ENCODE results near the gene HSPBP1. TPM values are rescaled to one million over a fixed set of nuclear protein-coding genes. Genes with fewer than 3 reads are reported as not detected.

Gene HSPBP1
- total and polyA plus RNA-seq, 2 of the 13 experiments (the other 11 are each of a cell fraction or from before 2014, with no cell fraction given): 22.3 to 33.7 TPM

GRCh38 chr19:55256562-55257460 lies 23.1 kb downstream of the HSPBP1 start (continued):
- peak; percentile 19; the same call in 1 of the 2 replicates for TF ChIP-seq ZBED4 (CRISPR knock-in tag; IDR thresholded peaks at IDR 0.05; ENCODE audit: borderline replicate concordance)
- TF ChIP-seq ZNF20 (CRISPR knock-in tag; IDR thresholded peaks at IDR 0.05): no peak
- TF ChIP-seq NR0B2 (CRISPR knock-in tag; IDR thresholded peaks at IDR 0.05): no peak
- TF ChIP-seq TMF1 (CRISPR knock-in tag; IDR thresholded peaks at IDR 0.05; ENCODE audit: low read depth): no peak
- TF ChIP-seq DNMT3B (CRISPR knock-in tag; conservative IDR thresholded peaks at IDR 0.05): no peak
- TF ChIP-seq GATAD1 (CRISPR knock-in tag; IDR thresholded peaks at IDR 0.05): no peak
- no peak for TF ChIP-seq CCDC6 (CRISPR knock-in tag; IDR thresholded peaks at IDR 0.05)
- TF ChIP-seq ZBTB42 (CRISPR knock-in tag; IDR thresholded peaks at IDR 0.05): no peak
- TF ChIP-seq KLF6 (CRISPR knock-in tag; IDR thresholded peaks at IDR 0.05): no peak
- no peak for TF ChIP-seq CAMTA2 (CRISPR knock-in tag; IDR thresholded peaks at IDR 0.05; ENCODE audit: borderline replicate concordance)
- 0 out of 2 replicates have a peak, but pooled peaks have one; percentile 30 for TF ChIP-seq SOX5 (CRISPR knock-in tag; IDR thresholded peaks at IDR 0.05; ENCODE audit: borderline replicate concordance)
- no peak for TF ChIP-seq ZNF670 (CRISPR knock-in tag; IDR thresholded peaks at IDR 0.05; ENCODE audit: borderline replicate concordance)
- TF ChIP-seq ZHX1 (CRISPR knock-in tag; IDR thresholded peaks at IDR 0.05; ENCODE audit: low read depth): no peak
- TF ChIP-seq NCOA5 (CRISPR knock-in tag; IDR thresholded peaks at IDR 0.05): no peak
- TF ChIP-seq ZNF329 (CRISPR knock-in tag; IDR thresholded peaks at IDR 0.05; ENCODE audit: low read depth): no peak
- no peak for TF ChIP-seq KLF13 (CRISPR knock-in tag; IDR thresholded peaks at IDR 0.05)
- peak; percentile 38 for TF ChIP-seq ARID4A (CRISPR knock-in tag; IDR thresholded peaks at IDR 0.05; ENCODE audit: borderline replicate concordance)

All from HepG2 (cell line).